SK-N-SH (cell line): ENCODE measurements around the gene ZNF275.

Experiments
- CHD2 ChIP-seq: fragments of 150-350 bp; IDR thresholded peaks from 2 replicates; pipeline ENCODE4 v1.6.1; 2018; ENCODE audit warnings: low read length; ENCODE audit not compliant: partially characterized antibody
- EP300 ChIP-seq, 2 experiments: IDR thresholded peaks; 2 replicates each; pipeline versions ENCODE4 v1.4.0 to v1.6.1; 2012; ENCODE audit warnings: borderline replicate concordance in 1 of 2, low read depth in 1 of 2, low read length in 1 of 2
- EZH2phosphoT487 ChIP-seq: fragments of 200-600 bp; sonication (generic); IDR thresholded peaks from 2 replicates; pipeline ENCODE4 v1.6.1; 2017; ENCODE audit warnings: low read depth, mixed run types, mild to moderate bottlenecking, antibody characterized with exemption, moderate library complexity, borderline replicate concordance
- GABPA ChIP-seq: IDR thresholded peaks from 2 replicates; pipeline ENCODE4 v1.4.0; 2012; ENCODE audit warnings: low read depth, mild to moderate bottlenecking
- JUND ChIP-seq: IDR thresholded peaks from 2 replicates; pipeline ENCODE4 v1.4.0; 2012
- POLR2AphosphoS5 ChIP-seq: IDR thresholded peaks from 2 replicates; pipeline ENCODE4 v1.6.1; 2012; ENCODE audit warnings: low read depth, low read length
- RAD21 ChIP-seq: IDR thresholded peaks from 2 replicates; pipeline ENCODE4 v1.6.1; 2012; ENCODE audit warnings: mild to moderate bottlenecking, low read length
- TAF1 ChIP-seq: IDR thresholded peaks from 2 replicates; pipeline ENCODE4 v1.6.1; 2012; ENCODE audit warnings: low read depth, mild to moderate bottlenecking, low read length, moderate library complexity, borderline replicate concordance
- TF ChIP-seq, protein P1 (sequence below): fragments of 200-600 bp; sonication (generic); IDR thresholded peaks from 2 replicates; pipeline ENCODE4 v1.6.1; 2017; ENCODE audit warnings: antibody characterized with exemption, mild to moderate bottlenecking, moderate library complexity
- TF ChIP-seq, protein P2 (sequence below): IDR thresholded peaks from 2 replicates; pipeline ENCODE4 v1.4.0; 2012; ENCODE audit warnings: low read depth, borderline replicate concordance
- TF ChIP-seq, protein P3 (sequence below): IDR thresholded peaks from 2 replicates; pipeline ENCODE4 v1.6.1; 2012; ENCODE audit warnings: mild to moderate bottlenecking, low read depth, low read length, moderate library complexity
- TF ChIP-seq, protein P4 (sequence below): IDR thresholded peaks from 2 replicates; pipeline ENCODE4 v1.4.0; 2012; ENCODE audit warnings: low read depth
- TF ChIP-seq, protein P5 (sequence below): IDR thresholded peaks from 2 replicates; pipeline ENCODE4 v1.4.0; 2012; ENCODE audit warnings: low read depth, borderline replicate concordance
- TF ChIP-seq, protein P6 (sequence below): IDR thresholded peaks from 2 replicates; pipeline ENCODE4; 2012

DNA sequence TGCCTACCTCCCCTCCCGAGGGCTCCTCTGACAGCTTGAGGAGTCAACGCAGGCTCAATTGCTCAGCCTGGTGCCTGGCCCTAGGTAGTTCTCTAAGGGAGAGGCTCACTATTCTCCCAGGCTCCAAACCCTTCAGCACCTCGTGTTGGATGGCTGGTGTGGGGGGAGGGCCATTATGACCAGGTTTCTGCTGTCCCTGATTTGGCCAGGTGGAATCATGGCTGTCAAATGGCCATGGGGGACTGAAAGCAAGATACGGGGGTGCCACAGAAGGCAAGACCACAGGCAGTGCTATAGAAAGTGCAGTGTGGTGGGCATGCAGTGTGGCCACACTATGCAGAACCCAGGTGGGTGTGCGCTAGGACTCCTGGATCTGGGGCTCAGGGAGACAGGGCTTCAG lies 21.9 kb upstream of the ZNF275 start:
- TF ChIP-seq RAD21 = no peak
- TF ChIP-seq, protein P1, sequence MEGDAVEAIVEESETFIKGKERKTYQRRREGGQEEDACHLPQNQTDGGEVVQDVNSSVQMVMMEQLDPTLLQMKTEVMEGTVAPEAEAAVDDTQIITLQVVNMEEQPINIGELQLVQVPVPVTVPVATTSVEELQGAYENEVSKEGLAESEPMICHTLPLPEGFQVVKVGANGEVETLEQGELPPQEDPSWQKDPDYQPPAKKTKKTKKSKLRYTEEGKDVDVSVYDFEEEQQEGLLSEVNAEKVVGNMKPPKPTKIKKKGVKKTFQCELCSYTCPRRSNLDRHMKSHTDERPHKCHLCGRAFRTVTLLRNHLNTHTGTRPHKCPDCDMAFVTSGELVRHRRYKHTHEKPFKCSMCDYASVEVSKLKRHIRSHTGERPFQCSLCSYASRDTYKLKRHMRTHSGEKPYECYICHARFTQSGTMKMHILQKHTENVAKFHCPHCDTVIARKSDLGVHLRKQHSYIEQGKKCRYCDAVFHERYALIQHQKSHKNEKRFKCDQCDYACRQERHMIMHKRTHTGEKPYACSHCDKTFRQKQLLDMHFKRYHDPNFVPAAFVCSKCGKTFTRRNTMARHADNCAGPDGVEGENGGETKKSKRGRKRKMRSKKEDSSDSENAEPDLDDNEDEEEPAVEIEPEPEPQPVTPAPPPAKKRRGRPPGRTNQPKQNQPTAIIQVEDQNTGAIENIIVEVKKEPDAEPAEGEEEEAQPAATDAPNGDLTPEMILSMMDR = no peak
- no peak for TF ChIP-seq EP300 (IDR thresholded peaks at IDR 0.05; ENCODE audit: borderline replicate concordance in 1 of 2, low read depth in 1 of 2, low read length in 1 of 2)
- TF ChIP-seq, protein P2, sequence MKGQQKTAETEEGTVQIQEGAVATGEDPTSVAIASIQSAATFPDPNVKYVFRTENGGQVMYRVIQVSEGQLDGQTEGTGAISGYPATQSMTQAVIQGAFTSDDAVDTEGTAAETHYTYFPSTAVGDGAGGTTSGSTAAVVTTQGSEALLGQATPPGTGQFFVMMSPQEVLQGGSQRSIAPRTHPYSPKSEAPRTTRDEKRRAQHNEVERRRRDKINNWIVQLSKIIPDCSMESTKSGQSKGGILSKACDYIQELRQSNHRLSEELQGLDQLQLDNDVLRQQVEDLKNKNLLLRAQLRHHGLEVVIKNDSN = no peak
- no peak for TF ChIP-seq JUND
- no peak for TF ChIP-seq CHD2
- TF ChIP-seq POLR2AphosphoS5 = no peak
- no peak for TF ChIP-seq EZH2phosphoT487
- TF ChIP-seq, protein P3, sequence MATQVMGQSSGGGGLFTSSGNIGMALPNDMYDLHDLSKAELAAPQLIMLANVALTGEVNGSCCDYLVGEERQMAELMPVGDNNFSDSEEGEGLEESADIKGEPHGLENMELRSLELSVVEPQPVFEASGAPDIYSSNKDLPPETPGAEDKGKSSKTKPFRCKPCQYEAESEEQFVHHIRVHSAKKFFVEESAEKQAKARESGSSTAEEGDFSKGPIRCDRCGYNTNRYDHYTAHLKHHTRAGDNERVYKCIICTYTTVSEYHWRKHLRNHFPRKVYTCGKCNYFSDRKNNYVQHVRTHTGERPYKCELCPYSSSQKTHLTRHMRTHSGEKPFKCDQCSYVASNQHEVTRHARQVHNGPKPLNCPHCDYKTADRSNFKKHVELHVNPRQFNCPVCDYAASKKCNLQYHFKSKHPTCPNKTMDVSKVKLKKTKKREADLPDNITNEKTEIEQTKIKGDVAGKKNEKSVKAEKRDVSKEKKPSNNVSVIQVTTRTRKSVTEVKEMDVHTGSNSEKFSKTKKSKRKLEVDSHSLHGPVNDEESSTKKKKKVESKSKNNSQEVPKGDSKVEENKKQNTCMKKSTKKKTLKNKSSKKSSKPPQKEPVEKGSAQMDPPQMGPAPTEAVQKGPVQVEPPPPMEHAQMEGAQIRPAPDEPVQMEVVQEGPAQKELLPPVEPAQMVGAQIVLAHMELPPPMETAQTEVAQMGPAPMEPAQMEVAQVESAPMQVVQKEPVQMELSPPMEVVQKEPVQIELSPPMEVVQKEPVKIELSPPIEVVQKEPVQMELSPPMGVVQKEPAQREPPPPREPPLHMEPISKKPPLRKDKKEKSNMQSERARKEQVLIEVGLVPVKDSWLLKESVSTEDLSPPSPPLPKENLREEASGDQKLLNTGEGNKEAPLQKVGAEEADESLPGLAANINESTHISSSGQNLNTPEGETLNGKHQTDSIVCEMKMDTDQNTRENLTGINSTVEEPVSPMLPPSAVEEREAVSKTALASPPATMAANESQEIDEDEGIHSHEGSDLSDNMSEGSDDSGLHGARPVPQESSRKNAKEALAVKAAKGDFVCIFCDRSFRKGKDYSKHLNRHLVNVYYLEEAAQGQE = no peak
- no peak for TF ChIP-seq GABPA
- TF ChIP-seq, protein P4, sequence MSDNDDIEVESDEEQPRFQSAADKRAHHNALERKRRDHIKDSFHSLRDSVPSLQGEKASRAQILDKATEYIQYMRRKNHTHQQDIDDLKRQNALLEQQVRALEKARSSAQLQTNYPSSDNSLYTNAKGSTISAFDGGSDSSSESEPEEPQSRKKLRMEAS = no peak
- TF ChIP-seq, protein P5, sequence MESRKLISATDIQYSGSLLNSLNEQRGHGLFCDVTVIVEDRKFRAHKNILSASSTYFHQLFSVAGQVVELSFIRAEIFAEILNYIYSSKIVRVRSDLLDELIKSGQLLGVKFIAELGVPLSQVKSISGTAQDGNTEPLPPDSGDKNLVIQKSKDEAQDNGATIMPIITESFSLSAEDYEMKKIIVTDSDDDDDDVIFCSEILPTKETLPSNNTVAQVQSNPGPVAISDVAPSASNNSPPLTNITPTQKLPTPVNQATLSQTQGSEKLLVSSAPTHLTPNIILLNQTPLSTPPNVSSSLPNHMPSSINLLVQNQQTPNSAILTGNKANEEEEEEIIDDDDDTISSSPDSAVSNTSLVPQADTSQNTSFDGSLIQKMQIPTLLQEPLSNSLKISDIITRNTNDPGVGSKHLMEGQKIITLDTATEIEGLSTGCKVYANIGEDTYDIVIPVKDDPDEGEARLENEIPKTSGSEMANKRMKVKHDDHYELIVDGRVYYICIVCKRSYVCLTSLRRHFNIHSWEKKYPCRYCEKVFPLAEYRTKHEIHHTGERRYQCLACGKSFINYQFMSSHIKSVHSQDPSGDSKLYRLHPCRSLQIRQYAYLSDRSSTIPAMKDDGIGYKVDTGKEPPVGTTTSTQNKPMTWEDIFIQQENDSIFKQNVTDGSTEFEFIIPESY = no peak
- no peak for TF ChIP-seq TAF1
- TF ChIP-seq, protein P6, sequence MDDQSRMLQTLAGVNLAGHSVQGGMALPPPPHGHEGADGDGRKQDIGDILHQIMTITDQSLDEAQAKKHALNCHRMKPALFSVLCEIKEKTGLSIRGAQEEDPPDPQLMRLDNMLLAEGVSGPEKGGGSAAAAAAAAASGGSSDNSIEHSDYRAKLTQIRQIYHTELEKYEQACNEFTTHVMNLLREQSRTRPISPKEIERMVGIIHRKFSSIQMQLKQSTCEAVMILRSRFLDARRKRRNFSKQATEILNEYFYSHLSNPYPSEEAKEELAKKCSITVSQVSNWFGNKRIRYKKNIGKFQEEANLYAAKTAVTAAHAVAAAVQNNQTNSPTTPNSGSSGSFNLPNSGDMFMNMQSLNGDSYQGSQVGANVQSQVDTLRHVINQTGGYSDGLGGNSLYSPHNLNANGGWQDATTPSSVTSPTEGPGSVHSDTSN = no peak
